ENCODE data around the gene ZNF185. TPM values are rescaled to one million over a fixed set of nuclear protein-coding genes. Genes with fewer than 3 reads are reported as not detected.

ZNF185 gene
- total RNA-seq, 6 experiments from 2014 or later = 1.1 to 2.4 (median 1.4) TPM

DNA sequence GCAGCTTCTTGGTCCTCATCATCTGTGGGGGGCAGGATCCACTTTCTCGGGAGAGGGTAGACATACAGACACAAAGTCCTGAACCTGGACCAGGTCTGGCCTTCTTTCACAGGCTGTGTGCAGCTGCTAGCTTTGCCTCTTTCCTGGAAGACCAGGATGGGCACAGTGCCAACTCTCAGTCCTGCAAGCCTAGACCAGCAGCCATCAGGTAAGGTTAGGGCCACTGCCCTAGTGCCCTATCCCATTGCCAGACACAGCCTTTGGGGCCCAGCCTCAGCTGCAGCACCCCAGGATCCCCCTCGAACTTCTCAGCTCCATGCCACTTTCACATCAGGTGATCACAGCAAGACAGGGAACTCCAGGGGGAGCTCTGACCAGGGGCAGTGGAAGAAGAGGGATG is 38.4 kb downstream of the ZNF185 start:
- Mint-ChIP-seq H3K4me1 (ENCODE audit: low read depth) (peaks cover 7% of the 10 kb centered on the region; the same call in 1 of the 2 replicates), H3K9me3 (no peaks in the 10 kb centered on the region), H3K27me3 (ENCODE audit: insufficient read depth) (peaks cover 1% of the 10 kb centered on the region; the same call in 1 of the 2 replicates), H3K27ac (no peak overlapping the region), H3K36me3 (ENCODE audit: low read depth) (no peaks in the 10 kb centered on the region), H3K4me3 (no peak overlapping the region)
- DNase-seq = no peak
- TF ChIP-seq, protein P1, sequence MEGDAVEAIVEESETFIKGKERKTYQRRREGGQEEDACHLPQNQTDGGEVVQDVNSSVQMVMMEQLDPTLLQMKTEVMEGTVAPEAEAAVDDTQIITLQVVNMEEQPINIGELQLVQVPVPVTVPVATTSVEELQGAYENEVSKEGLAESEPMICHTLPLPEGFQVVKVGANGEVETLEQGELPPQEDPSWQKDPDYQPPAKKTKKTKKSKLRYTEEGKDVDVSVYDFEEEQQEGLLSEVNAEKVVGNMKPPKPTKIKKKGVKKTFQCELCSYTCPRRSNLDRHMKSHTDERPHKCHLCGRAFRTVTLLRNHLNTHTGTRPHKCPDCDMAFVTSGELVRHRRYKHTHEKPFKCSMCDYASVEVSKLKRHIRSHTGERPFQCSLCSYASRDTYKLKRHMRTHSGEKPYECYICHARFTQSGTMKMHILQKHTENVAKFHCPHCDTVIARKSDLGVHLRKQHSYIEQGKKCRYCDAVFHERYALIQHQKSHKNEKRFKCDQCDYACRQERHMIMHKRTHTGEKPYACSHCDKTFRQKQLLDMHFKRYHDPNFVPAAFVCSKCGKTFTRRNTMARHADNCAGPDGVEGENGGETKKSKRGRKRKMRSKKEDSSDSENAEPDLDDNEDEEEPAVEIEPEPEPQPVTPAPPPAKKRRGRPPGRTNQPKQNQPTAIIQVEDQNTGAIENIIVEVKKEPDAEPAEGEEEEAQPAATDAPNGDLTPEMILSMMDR (IDR thresholded peaks at IDR 0.05) = no peak

DNA sequence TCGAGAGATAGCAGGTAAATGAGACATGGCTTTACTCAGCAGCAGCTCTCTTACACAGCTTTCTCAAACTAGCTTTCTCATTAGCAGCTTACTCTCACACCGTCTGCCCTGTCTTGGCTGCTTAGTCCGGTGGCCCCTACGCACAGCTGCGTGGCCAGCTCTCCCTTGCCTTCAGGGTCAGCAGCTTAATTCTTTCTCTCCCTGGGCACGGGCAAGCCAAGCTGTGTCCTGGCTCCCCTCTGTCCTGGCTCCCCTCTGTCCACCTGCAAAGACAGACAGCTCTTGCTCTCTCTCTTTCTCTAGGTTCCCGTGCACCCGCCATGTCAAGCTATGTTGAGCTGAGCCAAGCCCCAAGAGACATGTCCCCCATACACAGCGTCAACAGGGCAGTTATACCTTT is 39.4 kb downstream of the ZNF185 start:
- H3K4me3 Mint-ChIP-seq = no peak overlapping the region
- no peak for DNase-seq
- no peaks in the 10 kb centered on the region for H3K36me3 Mint-ChIP-seq (ENCODE audit: low read depth)
- peaks cover 9% of the 10 kb centered on the region for H3K4me1 Mint-ChIP-seq (ENCODE audit: low read depth)
- TF ChIP-seq, protein P1 (IDR thresholded peaks at IDR 0.05) = no peak
- no peak overlapping the region for H3K27ac Mint-ChIP-seq
- no peaks in the 10 kb centered on the region for H3K9me3 Mint-ChIP-seq
- peaks cover 1% of the 10 kb centered on the region; the same call in 1 of the 2 replicates for H3K27me3 Mint-ChIP-seq (ENCODE audit: insufficient read depth)

DNA sequence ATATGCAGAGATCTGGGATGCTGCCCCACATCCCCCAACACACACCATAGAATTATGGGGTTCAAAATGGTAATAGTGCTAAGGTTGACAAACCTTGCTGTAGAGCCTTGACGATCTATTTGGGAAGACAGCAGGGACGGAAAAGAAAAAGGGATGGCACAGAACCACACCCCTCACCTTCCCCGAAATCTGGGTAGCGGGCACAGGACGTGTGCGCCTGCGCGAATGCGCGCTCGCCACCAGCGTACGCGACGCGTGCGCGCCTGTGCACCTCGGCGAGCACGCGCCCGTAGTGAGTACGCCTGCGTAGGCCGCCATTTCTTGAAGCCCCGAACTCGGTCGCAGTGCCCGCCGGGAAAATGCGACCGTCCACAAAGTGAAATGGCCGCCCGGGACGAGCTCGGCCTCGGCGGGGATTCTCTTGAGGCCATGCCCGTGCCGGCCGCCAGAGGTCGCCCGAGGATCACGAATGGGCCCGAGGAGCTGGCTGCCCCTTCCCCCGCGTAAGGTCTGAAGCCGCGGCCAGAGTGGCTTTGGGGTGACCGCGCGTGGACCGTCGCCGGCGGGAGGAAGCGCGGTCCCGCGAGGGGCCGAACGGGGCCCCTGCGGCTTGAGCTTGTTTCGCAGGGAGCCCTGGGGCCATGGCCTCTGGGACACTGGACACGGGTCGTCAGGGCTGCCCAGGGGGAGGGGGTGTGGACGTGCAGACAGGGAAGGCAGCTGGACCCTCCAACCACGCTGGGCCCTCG is 43.6 kb downstream of the ZNF185 start:
- Mint-ChIP-seq H3K4me1 (ENCODE audit: low read depth) (peaks cover 15% of the 10 kb centered on the region), H3K9me3 (no peaks in the 10 kb centered on the region), H3K36me3 (ENCODE audit: low read depth) (no peaks in the 10 kb centered on the region), H3K27me3 (ENCODE audit: insufficient read depth) (peaks cover 1% of the 10 kb centered on the region; the same call in 1 of the 2 replicates), H3K27ac (peak overlapping the region; percentile 72), H3K4me3 (peak overlapping the region; percentile 92)
- peak; percentile 83 for DNase-seq
- TF ChIP-seq, protein P1 (IDR thresholded peaks at IDR 0.05) = peak; percentile 85

DNA sequence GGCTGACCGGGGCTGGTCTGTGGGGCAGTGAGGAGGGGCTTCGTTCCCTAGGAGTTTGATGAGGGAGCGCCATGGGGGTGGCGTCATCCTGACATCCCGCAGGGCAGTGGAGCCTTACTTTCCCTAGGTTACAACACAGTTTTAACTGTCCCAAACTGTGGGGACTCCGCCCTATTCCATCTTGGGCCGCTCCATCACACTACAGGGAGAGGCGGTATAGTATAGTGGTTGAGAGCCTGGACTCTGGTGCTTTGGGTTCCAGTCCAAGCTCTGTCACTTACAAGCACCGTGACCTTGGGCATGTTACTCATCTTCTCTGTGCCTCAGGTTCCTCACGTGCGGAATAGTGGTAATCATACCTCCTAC is 44.2 kb downstream of the ZNF185 start:
- TF ChIP-seq, protein P1 (IDR thresholded peaks at IDR 0.05) = no peak
- H3K4me1 Mint-ChIP-seq (ENCODE audit: low read depth) = peaks cover 15% of the 10 kb centered on the region
- H3K9me3 Mint-ChIP-seq = no peaks in the 10 kb centered on the region
- H3K27me3 Mint-ChIP-seq (ENCODE audit: insufficient read depth) = peaks cover 1% of the 10 kb centered on the region; the same call in 1 of the 2 replicates
- peak overlapping the region; percentile 72; the same call in 1 of the 2 replicates for H3K27ac Mint-ChIP-seq
- no peaks in the 10 kb centered on the region for H3K36me3 Mint-ChIP-seq (ENCODE audit: low read depth)
- peak overlapping the region; percentile 92 for H3K4me3 Mint-ChIP-seq
- no peak for DNase-seq

DNA sequence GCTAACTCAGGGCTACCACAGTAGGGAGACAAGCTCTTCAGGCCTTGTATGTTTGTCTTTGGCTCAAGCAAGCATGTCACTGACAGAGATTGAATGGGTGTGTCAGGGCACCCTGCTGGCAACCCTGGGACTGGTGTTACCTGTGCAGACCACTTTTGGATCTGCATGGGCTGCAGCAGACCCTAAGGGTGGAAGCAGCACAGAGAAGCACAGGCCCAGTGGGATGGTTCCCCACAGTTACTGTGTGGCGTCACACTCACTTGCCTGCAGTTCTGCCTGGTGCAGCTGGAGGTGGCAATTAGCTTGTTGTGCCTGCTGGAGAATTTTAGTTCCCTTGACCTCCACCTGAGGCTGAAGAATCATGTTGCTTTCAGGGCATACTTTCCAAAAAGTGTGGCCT is 46.0 kb downstream of the ZNF185 start:
- H3K27me3 Mint-ChIP-seq (ENCODE audit: insufficient read depth) = no peaks in the 10 kb centered on the region

More for the DNA sequence above, 46.0 kb downstream of the ZNF185 start:
- Mint-ChIP-seq H3K9me3 (no peaks in the 10 kb centered on the region), H3K27ac (no peak overlapping the region), H3K4me3 (no peak overlapping the region), H3K36me3 (ENCODE audit: low read depth) (no peaks in the 10 kb centered on the region), H3K4me1 (ENCODE audit: low read depth) (peaks cover 15% of the 10 kb centered on the region)
- DNase-seq = no peak
- TF ChIP-seq, protein P1 (IDR thresholded peaks at IDR 0.05) = no peak
